Gastrocnemius medialis (tissue), 4 donors: ENCODE results near the gene IGF1R.

Source experiments
- CTCF ChIP-seq, 5 experiments: fragments of 450-650 bp in 3 of 5; fragments of 200-600 bp in 2 of 5; sonication (generic) in 2 of 5; IDR thresholded peaks in 4 of 5; conservative IDR thresholded peaks in 1 of 5; 1 replicate in 4 of 5; 2 replicates in 1 of 5; pipeline ENCODE4 v1.5.1; 2016 to 2019; ENCODE audit warnings: antibody characterized with exemption in 5 of 5, mild to moderate bottlenecking in 3 of 5, moderate library complexity in 3 of 5
- POLR2A ChIP-seq, 2 donors: fragments of 450-650 bp; IDR thresholded peaks; one replicate each; pipeline ENCODE4 v1.6.1; 2017; ENCODE audit warnings: antibody characterized with exemption in 2 of 2, mild to moderate bottlenecking in 2 of 2, moderate library complexity in 2 of 2

- TF ChIP-seq CTCF (IDR thresholded peaks at IDR 0.05 in 4 of 5, conservative IDR thresholded peaks at IDR 0.05 in 1 of 5) (no peak), POLR2A (IDR thresholded peaks at IDR 0.05) (no peak)
These were observed 362.4 kb downstream of the IGF1R start for GRCh38 chr15:99010768-99011167.
